ENCODE measurements around the gene TRPC6.

GRCh38 chr11:101429703-101430540 lies 153.9 kb downstream of the TRPC6 start:
- TF ChIP-seq, protein P1, sequence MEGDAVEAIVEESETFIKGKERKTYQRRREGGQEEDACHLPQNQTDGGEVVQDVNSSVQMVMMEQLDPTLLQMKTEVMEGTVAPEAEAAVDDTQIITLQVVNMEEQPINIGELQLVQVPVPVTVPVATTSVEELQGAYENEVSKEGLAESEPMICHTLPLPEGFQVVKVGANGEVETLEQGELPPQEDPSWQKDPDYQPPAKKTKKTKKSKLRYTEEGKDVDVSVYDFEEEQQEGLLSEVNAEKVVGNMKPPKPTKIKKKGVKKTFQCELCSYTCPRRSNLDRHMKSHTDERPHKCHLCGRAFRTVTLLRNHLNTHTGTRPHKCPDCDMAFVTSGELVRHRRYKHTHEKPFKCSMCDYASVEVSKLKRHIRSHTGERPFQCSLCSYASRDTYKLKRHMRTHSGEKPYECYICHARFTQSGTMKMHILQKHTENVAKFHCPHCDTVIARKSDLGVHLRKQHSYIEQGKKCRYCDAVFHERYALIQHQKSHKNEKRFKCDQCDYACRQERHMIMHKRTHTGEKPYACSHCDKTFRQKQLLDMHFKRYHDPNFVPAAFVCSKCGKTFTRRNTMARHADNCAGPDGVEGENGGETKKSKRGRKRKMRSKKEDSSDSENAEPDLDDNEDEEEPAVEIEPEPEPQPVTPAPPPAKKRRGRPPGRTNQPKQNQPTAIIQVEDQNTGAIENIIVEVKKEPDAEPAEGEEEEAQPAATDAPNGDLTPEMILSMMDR (conservative IDR thresholded peaks at IDR 0.05 in 1 of 2, IDR thresholded peaks at IDR 0.05 in 1 of 2; ENCODE audit: low read depth in 1 of 2, low read length in 2 of 2): no peak
- no peak for TF ChIP-seq EZH2 (IDR thresholded peaks at IDR 0.05; ENCODE audit: low read length, missing control alignments)
